GM18520 (cell line): ENCODE data around the gene LYZL1.
"Not testable (repeated sequence)": the region's sequence is repeated elsewhere in the genome, so short reads cannot be mapped to it uniquely, and the experiment has no call there.

ENCODE experiments used
- ATAC-seq: cut with Tn5 transposase; IDR thresholded peaks from one replicate; pipeline ENCODE4 v1.9.1; 2021; ENCODE audit not compliant: unreplicated experiment

Gene LYZL1

GRCh38 chr10:29327746-29328102 is 38.9 kb downstream of the LYZL1 start:
- no peak for ATAC-seq

DNA sequence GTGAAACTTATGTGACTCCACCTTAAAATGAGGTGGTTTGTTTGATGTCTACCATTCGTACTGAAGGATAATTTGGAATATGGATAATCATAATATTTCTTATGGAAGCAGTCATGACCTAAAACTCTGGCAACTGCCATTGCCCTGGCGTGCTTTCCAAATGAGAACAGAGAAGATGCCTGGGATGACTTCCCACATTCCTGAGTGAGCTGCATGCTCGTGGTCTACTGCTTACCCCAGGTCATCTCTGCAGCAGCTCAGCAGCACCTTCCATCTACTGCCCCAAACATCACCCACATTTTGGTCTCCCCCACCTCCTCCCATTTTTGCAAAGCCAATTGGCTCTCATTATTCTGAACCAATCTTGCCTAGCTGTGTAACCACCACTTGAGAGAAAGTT is 40.1 kb downstream of the LYZL1 start:
- ATAC-seq = no peak

- no peak for ATAC-seq
Measured at GRCh38 chr10:29329420-29329819, 40.5 kb downstream of the LYZL1 start.

GRCh38 chr10:29332061-29332760 is 43.3 kb downstream of the LYZL1 start:
- ATAC-seq = no peak

- no peak for ATAC-seq
Measured at GRCh38 chr10:29332761-29333148, 43.9 kb downstream of the LYZL1 start.

- not testable (repeated sequence) for ATAC-seq
Measured at GRCh38 chr10:29337526-29337925, 48.7 kb downstream of the LYZL1 start.

- no peak for ATAC-seq
Measured at GRCh38 chr10:29343607-29344038, 54.8 kb downstream of the LYZL1 start.

GRCh38 chr10:29344073-29344820 is 55.4 kb downstream of the LYZL1 start:
- ATAC-seq = no peak

DNA sequence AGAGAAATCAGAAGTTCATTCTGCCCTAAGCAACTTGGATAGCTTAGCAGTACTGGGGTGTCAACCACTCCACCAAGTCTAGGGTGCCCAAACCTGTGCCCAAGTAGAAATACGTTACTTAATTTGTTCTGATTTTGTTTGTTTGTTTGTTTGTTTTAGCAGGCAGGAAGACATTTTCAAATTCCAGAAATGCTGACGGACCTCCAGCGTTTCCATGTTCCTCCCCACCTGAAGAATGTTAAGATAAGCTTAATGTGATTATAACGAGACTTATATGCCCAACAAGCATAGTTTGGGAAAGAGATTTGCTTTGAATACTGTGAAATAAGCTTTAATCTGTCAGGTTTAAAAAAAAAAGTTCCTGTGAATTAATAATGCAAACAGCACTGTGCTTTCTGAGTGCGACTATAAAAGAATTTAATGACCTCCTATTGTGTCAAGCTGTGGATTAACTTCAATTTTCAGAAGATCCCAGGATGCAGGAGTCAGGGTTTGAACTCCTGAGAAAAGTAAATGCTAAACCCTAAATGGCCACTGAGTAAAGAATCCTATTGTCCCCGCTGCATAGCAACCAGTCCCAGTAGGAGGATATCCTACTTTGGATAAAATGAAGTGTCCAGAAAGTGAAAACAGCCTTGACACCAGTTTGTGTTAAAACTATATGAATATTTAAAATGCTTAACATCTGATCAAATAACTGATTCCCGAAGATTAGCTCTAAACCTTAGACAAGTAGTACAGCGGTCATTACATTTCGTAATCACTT is 56.5 kb downstream of the LYZL1 start:
- ATAC-seq = no peak

DNA sequence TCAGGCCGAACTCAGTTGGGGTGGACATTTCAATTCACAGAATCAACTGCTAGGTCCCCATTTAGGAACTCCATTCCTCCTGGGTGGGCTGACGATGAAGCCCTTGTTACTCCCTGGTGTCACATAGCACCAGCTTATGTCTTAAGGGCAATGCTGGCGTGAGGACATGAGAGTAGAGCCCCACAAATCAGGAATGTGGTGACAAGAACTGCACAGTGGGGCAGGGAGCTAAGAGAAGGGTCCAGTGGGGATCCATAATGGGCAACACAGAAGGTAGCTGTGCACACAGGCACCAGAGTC is 57.0 kb downstream of the LYZL1 start:
- ATAC-seq = no peak

- no peak for ATAC-seq
Measured at GRCh38 chr10:29346296-29347001, 57.6 kb downstream of the LYZL1 start.

DNA sequence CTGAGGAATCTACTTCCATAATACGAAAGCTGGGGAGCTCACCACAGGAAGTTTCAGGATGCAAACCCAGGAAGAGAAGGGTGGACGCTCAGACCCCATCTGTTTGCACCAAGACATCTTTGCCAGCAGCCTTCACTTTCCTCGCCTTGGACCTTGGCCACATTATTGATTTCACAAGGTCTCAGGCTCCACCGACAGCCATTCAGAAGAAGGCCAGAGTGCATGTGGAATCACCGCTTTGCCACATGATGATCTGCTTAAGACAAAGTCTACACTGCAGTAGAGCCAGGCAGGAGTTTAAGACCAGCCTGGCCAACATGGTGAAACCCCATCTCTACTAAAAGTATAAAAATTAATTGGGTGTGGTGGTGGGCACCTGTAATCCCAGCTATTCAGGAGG is 60.0 kb downstream of the LYZL1 start:
- no peak for ATAC-seq

DNA sequence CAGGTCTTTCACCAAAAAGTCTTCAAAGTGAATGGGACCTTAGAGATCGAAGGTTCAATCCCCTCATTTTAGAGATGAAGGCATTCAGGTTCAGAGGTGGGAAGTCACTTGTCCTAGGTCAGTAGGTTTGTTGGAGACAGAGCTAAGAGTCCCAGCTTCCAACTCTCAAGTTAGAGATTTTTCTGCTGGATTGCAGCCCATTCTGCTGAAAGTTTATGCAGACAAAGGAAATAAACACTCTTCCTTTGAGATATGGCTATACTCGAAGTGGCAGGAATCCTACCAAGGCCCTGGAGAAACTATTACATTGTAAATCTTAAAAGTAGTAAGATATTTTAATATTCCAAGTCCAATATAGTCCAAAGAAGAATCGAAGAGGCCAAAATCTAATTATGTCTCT is 64.4 kb downstream of the LYZL1 start:
- ATAC-seq = no peak

DNA sequence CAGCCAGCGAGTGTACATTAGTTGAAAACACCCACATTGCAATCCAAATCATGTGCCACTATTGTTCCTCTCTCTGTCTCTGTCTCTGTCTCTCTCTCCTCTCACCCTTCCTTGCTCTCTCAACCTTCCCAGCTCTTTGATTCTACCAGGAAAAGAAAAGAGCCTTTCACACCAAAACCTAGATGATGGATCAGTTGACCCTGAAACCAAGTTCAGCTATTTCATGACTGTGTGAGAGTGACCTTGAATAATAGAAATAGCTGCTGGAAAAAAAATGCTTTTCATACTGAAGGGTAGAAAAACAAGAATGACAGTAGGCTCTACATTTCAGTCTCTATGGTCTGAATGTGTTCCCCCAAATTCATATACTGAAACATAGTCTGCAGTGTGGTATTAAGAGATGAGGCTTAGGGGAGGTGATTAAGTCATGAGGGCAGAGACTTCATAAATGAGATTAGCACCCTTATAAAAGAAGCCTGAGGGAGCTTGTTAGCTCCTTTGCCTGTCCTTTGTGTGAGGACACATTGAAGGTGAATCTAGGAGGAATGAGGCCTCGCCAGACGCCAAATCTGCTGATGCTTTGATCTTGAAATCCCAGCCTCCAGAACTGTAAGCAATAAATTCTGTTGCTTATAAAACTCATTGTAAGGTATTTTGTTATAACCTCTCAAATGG is 65.2 kb downstream of the LYZL1 start:
- no peak for ATAC-seq

- ATAC-seq = no peak
Measured at GRCh38 chr10:29355411-29355991, 66.6 kb downstream of the LYZL1 start.

- no peak for ATAC-seq
Measured at GRCh38 chr10:29356931-29357330, 68.1 kb downstream of the LYZL1 start.

GRCh38 chr10:29358010-29358616 is 69.2 kb downstream of the LYZL1 start:
- ATAC-seq = no peak

GRCh38 chr10:29360215-29360853 is 71.5 kb downstream of the LYZL1 start:
- not testable (repeated sequence) for ATAC-seq
